Tibial nerve (tissue), 4 donors: ENCODE results near the gene PYDC1. TPM values are rescaled to one million over a fixed set of nuclear protein-coding genes. Genes with fewer than 3 reads are reported as not detected.

ENCODE experiments used
- DNase-seq, 2 donors: peaks; one replicate each; pipeline ENCODE4 v3.0.0-alpha.2; 2019; ENCODE audit warnings: low spot score in 2 of 2
- H3K27ac ChIP-seq, 4 donors: fragments of 200-600 bp; sonication (generic) in 3 of 4; one replicate each; pipeline ENCODE4 v1.5.1; 2017 to 2019; ENCODE audit warnings: mild to moderate bottlenecking in 1 of 4
- H3K27me3 ChIP-seq, 2 donors: fragments of 200-600 bp; sonication (generic) in 1 of 2; one replicate each; pipeline versions ENCODE4 v1.5.1 to v1.6.0; 2017 to 2019
- H3K36me3 ChIP-seq, 3 donors: fragments of 200-600 bp; sonication (generic); one replicate each; pipeline ENCODE4 v1.5.1; 2018 to 2019
- H3K4me1 ChIP-seq, 4 donors: fragments of 200-600 bp; sonication (generic) in 3 of 4; one replicate each; pipeline ENCODE4 v1.5.1; 2017 to 2019
- H3K4me3 ChIP-seq, 4 donors: fragments of 200-600 bp; sonication (generic) in 3 of 4; one replicate each; pipeline ENCODE4 v1.5.1; 2017 to 2019; ENCODE audit warnings: mild to moderate bottlenecking in 1 of 4, moderate library complexity in 1 of 4
- H3K9me3 ChIP-seq, 4 donors: fragments of 200-600 bp; sonication (generic) in 3 of 4; one replicate each; pipeline ENCODE4 v1.5.1; 2017 to 2019
- CTCF ChIP-seq, 5 experiments: fragments of 200-600 bp in 3 of 5; fragments of 450-650 bp in 2 of 5; sonication (generic) in 3 of 5; IDR thresholded peaks; one replicate each; pipeline ENCODE4 v1.5.1; 2016 to 2019; ENCODE audit warnings: antibody characterized with exemption in 5 of 5, mild to moderate bottlenecking in 3 of 5, moderate library complexity in 2 of 5
- EP300 ChIP-seq, 2 donors: sonication (generic); formaldehyde crosslinking; IDR thresholded peaks; one replicate each; pipeline ENCODE4 v1.6.1; 2017; ENCODE audit warnings: antibody characterized with exemption in 2 of 2, mild to moderate bottlenecking in 1 of 2
- POLR2A ChIP-seq, 2 donors: fragments of 450-650 bp; IDR thresholded peaks; one replicate each; pipeline ENCODE4 v1.6.1; 2017; ENCODE audit warnings: antibody characterized with exemption in 2 of 2, mild to moderate bottlenecking in 2 of 2, moderate library complexity in 2 of 2
- WGBS, 2 donors: methylation state at CpG; one replicate each; pipeline ENCODE4 v1.1.5; 2018; 5-methylcytosine and 5-hydroxymethylcytosine counted together
- total RNA-seq, 4 donors: library from RNA; depleted of rRNA; stranded (reverse); fragments of >200 nt; gene quantifications; one replicate each; pipeline ENCODE4 v1.1.0, GENCODE V29; 2016

PYDC1 gene
- total RNA-seq, 4 donors from 2014 or later: 5.5 TPM; not detected in 3

GRCh38 chr16:31185339-31185738, 31.6 kb downstream of the PYDC1 start:
- DNase-seq: no peak
- H3K4me3 ChIP-seq: no peak overlapping the region
- no peaks in the 10 kb centered on the region for H3K27me3 ChIP-seq
- no peak for TF ChIP-seq CTCF (IDR thresholded peaks at IDR 0.05)
- no peak for TF ChIP-seq EP300 (IDR thresholded peaks at IDR 0.05)
- TF ChIP-seq POLR2A (IDR thresholded peaks at IDR 0.05): no peak
- WGBS, 2 donors: 60 to 66% methylated on average over 5 of the region's 5 CpGs
- peaks cover 0 to 68% (median 26%) of the 10 kb centered on the region in 4 donors for H3K4me1 ChIP-seq
- peak overlapping the region in 1 of 4 donors; percentile 17 for H3K27ac ChIP-seq
- H3K36me3 ChIP-seq: peaks cover 5 to 80% (median 41%) of the 10 kb centered on the region in 3 donors
- no peaks in the 10 kb centered on the region for H3K9me3 ChIP-seq

- no peak for DNase-seq
- peaks cover 3 to 75% (median 36%) of the 10 kb centered on the region in 3 donors for H3K36me3 ChIP-seq
- H3K27ac ChIP-seq: no peak overlapping the region
- H3K27me3 ChIP-seq: no peaks in the 10 kb centered on the region
- 92 to 94% methylated on average over 14 of the region's 14 CpGs for WGBS, 2 donors
- no peak for TF ChIP-seq EP300 (IDR thresholded peaks at IDR 0.05)
- TF ChIP-seq CTCF (IDR thresholded peaks at IDR 0.05): no peak
- TF ChIP-seq POLR2A (IDR thresholded peaks at IDR 0.05): no peak
- no peak overlapping the region for H3K4me3 ChIP-seq
- H3K9me3 ChIP-seq: no peaks in the 10 kb centered on the region
- peaks cover 0 to 68% (median 26%) of the 10 kb centered on the region in 4 donors for H3K4me1 ChIP-seq
These were observed 32.0 kb downstream of the PYDC1 start for GRCh38 chr16:31184888-31185287.

GRCh38 chr16:31183432-31184428, 33.2 kb downstream of the PYDC1 start:
- TF ChIP-seq EP300 (IDR thresholded peaks at IDR 0.05) (no peak), POLR2A (IDR thresholded peaks at IDR 0.05) (no peak), CTCF (IDR thresholded peaks at IDR 0.05) (no peak)
- Histone ChIP-seq H3K9me3 (no peaks in the 10 kb centered on the region), H3K36me3 (peaks cover 2 to 64% (median 30%) of the 10 kb centered on the region in 3 donors), H3K4me3 (no peak overlapping the region), H3K4me1 (peaks cover 0 to 74% (median 26%) of the 10 kb centered on the region in 4 donors), H3K27me3 (no peaks in the 10 kb centered on the region), H3K27ac (no peak overlapping the region)
- DNase-seq: no peak
- 67 to 69% methylated on average over 10 of the region's 10 CpGs for WGBS, 2 donors

GRCh38 chr16:31182391-31182790, 34.5 kb downstream of the PYDC1 start:
- 12 to 14% methylated on average over 7 of the region's 7 CpGs for WGBS, 2 donors
- Histone ChIP-seq H3K4me3 (peak overlapping the region in 2 of 4 donors; percentile 80 to 97), H3K27ac (peak overlapping the region in 2 of 4 donors; percentile 12 to 98), H3K36me3 (peaks cover 2 to 50% (median 30%) of the 10 kb centered on the region in 3 donors), H3K4me1 (peaks cover 0 to 73% (median 26%) of the 10 kb centered on the region in 4 donors), H3K9me3 (no peaks in the 10 kb centered on the region), H3K27me3 (no peaks in the 10 kb centered on the region)
- TF ChIP-seq POLR2A (IDR thresholded peaks at IDR 0.05) (no peak), CTCF (IDR thresholded peaks at IDR 0.05) (no peak), EP300 (IDR thresholded peaks at IDR 0.05) (no peak)
- no peak for DNase-seq
